ENCODE data around the gene ABI3BP.

Gene ABI3BP

DNA sequence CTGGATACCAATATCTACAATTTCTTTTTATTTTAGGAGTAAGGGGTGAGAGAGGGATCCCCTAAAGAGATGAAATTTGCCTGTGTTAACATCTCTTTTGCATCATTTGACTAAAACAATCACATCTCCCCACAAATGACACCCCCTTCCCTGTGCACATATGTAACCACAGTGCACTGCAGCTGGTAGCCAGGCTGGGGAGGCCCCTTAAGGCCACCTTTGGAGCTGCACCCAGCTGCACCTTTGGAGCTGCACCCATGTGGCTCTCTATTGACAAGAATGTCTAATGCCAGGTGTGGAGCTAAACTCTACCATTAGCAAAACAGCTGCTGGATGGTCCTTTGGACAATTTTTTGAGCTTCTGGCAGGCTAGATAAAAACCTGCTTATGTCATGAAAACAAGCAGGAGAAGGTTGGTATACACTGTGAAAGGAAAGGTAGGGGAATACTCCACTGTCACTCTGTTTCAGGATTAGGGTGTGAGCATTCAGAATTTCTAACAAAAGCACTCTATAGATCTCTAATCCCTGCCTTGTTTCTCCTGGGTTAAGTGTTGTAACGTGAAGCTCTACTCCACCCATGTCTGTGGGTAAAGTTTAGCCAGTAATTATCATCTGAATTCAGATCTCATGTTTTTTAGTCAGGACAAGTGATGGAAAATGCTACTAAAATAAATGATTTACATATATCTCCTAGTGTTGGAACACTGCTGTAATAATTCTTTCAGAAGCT lies 231.8 kb downstream of the ABI3BP start:
- DNase-seq, result no peak

- DNase-seq, result no peak
These were observed 232.8 kb downstream of the ABI3BP start for GRCh38 chr3:100760377-100760776.

DNA sequence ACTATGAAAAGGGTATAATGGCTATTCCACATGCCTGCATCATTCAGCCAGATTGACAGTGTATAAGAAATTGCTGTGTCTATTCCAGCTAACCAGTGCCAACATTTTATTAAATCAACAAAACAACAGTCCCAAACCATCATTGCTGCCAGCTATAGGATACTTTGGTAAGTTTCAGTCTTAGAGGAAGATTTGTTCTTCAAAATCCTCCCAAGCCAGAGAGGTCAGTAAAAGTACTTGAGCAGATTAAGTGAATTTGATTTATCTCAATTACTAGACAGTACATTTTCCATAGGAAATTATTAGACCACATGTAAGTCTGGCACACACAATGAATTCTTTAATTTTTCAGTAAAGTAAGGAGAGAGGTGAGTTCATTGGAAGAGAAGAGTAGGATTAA lies 233.3 kb downstream of the ABI3BP start:
- no peak for DNase-seq

DNA sequence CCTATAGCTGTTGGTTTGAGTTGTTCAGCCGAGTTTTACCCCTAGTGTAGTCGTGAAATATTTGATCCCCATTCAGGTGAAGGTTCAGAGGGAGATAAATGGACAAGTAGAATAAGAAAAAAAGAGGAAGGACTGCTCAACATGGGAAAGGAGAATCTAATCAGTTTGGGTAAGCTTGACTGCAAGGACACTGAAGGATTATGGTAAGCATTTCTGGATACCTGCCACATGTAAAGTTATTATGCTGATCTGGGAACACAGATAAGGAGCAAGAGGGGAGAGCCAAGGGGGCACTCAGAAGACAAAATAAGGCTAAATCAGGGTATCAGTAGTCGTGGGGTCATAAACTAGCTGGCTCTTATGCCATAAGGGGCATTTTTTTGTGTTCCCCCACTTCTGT lies 234.1 kb downstream of the ABI3BP start:
- DNase-seq, result no peak

DNA sequence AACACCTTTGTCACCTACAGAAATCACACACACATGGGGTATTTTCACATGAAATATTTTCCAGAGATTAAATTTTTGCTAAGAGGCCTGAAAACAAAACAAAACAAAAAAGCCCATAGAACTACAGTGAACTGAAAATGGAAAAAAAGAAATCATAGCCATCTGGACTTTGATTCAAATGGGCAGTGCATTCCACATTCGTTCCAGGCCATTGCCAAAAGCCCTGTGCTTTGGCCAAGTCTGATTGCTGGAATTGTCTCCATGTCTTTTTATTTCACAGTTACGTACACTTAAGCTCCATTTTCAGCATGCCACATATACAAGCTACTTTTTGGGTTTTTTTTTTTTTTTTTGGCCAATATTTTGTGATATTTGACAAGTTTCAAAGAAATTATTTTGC lies 236.8 kb downstream of the ABI3BP start:
- DNase-seq, result no peak

DNA sequence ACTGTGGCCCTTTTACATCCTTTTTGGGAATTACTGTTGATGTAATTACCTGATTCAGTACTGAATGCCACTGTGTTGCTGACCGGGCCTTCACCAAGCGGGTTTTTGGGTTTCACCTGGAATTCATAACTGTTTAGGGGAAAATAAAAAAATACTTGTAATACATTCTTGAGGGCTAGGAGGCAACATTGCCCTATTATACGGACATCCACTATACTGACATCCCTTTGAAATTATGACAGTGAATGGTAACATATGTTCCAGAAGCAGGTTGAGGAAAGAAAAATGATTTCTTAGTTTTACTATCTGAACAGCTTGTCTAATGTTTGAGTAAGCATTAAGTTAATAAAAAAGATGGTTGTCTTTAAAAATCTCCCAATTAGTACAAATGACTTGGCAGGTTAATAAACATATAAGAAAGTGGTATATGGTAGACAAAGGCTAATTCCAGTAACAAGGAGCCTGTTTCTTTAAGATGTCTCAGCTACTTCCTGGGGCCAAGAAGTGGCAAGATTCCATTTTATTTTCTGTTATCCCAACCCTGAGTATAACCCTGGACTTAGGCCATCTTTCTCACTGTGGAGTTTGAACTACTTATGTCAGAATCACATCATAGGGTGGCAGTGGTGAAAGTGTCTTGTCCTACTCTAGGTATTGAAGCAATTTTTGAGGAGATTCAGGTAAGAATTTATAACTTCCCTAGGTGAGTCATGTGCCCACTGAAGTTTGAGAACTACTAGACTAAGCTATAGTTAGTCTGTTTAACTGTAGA lies 238.5 kb downstream of the ABI3BP start:
- DNase-seq, result no peak

DNA sequence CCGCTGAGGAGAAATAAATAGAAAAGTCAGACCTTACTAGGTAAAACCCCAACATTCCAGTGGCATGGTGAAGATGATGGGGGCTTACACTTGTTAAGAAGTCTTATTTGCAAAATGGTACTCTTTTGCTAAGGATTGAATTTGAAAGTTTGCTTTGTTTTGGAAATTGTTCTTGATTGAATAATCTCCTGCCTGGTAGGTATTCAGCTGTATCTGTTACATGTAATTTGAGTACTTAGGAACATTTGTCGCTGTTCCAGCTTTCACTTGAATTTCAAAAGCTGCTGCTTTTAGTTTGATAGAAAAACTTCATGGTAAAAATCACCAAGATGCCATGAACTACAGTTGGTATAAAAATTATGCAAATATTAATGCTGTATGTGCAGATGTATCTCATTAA lies 239.4 kb downstream of the ABI3BP start:
- no peak for DNase-seq

GRCh38 chr3:100748967-100749366 lies 244.3 kb downstream of the ABI3BP start:
- DNase-seq, result no peak

- no peak for DNase-seq
These were observed 245.0 kb downstream of the ABI3BP start for GRCh38 chr3:100748220-100748619.

DNA sequence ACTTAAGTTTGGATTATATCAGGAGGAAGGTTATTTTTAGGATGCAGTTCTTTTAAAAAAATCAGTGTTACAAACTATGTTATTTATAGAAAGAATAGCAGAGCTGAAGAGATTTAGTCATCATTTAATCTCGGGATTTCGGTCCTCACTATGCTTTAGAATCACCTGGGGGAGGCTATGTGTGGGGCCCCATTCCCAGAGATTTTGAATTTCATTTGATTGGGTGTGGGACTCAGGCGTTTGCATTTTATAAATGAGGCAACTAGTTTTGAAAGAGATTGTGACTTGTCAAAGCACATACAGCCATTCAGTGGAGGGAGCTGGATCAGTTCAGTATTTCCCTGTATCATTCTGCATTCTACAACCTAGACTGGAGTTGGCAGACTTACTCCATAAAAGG lies 247.1 kb downstream of the ABI3BP start:
- DNase-seq, result no peak

DNA sequence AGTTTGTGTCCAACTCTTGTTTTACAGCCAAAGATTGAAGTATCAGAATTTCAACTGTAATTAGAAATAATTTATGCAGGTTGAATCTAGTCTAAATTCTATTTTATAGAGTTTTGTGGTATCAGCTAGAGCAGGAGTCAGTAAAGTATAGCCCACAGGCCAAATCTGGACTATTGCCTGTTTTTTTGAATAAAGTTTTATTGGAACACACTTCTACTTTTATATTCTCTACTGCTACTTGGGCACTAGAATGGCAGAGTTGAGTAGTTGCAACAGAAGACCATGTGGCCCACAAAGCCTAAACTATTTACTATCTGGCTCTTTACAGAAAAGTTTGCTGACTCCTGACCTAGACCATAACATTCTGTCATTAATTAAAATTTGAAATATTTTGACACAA lies 247.6 kb downstream of the ABI3BP start:
- DNase-seq, result no peak

DNA sequence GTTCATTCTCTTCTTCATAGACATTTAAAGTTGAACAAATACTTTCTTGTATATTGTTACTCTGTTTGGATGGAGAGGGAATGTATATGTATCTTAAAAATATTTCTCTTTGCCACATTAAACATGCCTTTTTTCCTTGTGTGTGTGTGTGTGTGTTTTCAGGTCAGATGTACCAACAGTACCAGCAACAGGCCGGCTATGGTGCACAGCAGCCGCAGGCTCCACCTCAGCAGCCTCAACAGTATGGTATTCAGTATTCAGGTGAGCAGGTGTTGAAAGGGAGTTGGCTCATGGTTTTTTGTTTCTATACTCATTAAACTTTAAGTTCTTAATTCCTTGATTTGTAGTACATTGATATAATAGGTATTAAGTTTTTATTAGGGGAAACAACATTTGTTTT lies 248.6 kb downstream of the ABI3BP start:
- no peak for DNase-seq

DNA sequence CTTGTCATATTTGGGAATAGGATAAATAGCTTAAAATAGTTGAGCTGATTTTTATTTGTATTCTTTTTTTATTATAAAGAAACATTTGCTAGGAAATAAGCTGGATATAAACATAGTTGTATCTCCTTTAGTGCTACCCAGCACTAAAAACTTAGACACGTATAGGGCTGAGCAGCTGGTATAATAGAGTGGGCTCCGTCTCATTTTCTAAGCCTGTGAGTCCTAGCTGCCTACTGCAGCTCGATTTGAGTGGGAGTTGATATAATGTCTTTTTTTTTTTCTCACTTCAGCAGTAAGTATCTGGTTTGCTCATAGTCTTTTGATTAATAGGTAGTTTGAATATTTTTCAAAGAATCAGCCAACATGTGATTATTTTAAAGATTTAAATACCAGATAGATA lies 249.7 kb downstream of the ABI3BP start:
- DNase-seq, result no peak

DNA sequence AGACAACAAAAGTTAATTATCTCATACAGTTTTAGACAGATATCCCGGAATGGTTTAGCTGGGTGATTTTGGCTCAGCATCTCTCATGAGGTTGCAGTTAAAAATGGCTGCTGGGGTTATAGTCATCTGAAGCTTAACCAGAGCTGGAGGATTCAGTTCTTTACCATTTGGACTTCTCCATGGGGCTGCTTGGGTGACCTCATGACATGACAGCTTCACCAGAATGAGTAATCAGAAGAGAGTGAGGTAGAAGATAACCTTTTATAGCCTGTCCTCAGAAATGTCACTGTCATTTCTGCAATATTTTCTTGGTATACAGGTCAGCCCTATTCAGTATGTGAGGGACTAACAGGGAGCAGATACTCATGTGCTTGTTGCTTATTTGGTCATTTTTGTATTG lies 253.0 kb downstream of the ABI3BP start:
- no peak for DNase-seq

DNA sequence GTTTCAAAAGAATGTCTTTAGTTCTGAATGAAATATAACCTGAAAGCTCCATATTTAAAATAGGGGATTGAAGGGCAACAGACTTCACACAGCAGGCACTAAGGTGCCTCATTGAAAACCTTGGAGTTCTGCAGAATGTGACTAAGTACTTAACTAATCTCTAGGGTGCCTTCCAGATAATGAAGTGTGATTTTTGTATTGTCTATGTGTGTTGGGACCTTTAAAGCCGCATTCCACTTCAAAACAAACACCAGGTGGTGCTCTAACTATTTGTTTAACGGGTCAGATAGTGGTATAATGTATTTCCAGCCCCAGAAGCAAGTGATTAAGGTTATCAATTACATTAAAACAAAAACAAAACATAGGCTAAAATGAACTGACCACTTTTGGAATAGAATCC lies 255.9 kb downstream of the ABI3BP start:
- no peak for DNase-seq

DNA sequence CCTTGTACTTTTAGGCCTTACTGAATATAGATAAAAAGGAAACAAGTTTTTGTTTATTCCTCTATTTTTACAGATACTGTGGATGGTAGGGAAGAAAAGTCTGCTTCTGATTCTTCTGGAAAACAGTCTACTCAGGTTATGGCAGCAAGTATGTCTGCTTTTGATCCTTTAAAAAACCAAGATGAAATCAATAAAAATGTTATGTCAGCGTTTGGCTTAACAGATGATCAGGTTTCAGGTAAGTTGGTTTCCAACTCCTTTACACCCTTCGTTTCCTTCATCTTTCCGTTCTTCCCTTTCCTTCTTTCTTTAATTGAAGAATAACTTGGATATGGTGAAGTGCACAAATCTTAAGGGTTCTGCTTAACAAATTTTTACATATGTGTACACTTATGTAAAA lies 260.8 kb downstream of the ABI3BP start:
- no peak for DNase-seq

- no peak for DNase-seq
These were observed 262.7 kb downstream of the ABI3BP start for GRCh38 chr3:100730524-100730923.

DNA sequence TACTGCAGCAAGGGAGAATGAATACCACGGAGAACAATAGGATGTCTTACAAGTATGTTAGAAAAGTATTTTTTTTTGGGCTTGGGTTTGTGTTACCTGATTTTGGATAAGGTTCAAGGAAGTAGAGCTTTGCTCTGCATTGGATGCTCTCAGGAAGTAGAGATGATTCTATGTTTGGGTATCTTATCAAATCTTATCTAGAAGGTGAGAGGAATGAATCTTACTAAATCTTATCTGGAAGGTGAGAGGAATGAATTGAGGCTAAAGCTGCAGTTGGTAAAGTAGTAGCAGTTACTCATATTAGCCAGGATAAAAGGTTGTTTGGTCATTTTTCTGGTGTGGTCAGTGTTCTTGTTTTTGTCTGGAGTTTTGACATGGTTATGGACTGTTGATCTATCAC lies 266.5 kb downstream of the ABI3BP start:
- DNase-seq, result no peak

GRCh38 chr3:100725935-100726513 lies 267.2 kb downstream of the ABI3BP start:
- no peak for DNase-seq

DNA sequence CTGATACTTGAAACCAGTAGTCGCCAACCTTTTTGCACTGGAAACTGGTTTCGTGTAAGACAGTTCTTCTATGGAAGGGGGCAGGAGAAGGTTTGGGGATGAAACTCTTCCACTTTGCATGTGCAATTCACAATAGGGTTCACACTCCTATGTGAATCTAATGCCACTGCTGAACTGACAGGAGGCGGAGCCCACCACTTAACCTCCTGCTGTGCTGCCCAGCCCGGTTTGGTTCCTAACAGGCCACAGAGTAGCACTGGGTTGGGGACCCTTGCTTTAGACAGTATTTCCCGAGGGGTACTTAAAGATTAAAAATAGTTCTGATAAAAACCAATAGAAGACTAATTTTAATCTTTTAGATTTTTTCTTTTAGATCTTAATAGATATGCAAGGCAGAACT lies 272.8 kb downstream of the ABI3BP start:
- no peak for DNase-seq

DNA sequence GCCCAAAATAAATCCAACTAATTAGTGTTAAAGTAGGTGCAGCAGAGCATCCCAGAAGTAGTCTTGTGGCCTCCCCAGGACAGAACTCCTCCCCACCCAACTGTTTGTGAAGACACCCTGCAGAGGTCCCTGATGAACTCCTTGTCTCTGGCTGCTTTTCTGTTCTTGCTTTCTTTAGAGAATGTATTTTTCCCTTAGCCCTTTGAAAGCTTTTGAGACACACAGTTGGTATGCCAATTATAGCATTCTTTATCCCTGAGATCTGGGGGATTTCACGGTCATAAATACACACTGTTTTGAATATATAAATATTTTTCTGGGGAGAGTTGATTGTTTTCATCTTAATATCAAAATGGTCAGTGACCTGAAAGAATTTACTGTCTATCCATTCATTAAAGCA lies 274.1 kb downstream of the ABI3BP start:
- DNase-seq, result no peak

DNA sequence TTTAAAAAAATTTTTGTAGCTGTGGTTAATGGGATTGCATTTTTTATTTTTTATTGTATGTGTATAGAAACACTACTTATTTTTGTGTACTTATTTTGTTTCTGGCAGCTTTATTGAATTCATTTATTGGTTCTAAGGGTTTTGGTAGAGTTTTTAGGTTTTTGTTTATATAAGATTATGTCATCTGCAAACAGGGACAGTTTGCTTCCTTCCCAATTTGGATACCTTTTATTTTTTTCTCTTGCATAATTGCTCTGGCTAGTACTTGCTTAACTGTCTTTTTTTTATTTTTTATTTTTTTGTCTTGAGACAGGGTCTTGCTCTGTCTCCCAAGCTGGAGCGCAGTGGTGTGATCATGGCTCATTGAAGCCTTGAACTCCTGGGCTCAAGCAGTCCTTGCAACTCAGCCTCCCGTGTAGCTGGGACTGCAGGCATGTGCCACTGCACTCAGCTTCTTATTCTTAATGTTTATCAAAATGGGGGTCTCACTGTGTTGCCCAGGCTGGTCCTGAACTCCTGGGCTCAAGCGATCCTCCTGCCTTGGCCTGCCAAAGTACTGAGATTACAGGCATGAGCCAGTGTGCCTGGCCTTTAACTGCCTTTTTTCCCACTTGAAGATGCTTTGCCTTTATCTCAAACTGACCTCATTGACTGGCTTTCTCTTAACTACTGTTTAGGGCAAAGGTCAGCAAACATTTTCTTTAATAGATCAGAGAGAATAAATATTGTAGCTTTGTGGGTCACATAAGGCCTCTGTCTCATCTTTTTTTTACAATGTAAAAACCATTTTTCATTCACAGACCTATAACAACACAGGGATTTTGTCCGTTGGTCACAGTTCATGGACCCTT lies 275.4 kb downstream of the ABI3BP start:
- no peak for DNase-seq

DNA sequence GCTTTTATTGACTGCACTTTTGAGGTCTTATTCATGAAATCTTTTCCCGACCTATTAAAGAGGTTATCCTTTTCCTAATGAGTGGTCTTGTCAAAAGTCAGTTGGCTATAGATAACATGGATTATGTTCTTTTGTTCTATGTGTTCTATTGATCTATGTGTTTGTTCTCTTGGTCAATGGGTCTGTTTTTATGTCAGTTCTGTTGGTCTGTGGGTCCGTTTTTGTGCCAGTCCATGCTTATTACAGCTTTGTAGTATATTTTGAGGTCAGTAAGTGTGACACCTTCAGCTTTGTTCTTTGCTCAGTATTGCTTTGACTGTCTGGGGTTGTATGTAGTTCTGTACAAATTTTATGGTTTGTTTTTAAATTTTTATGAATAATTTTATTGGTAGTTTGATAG lies 276.2 kb downstream of the ABI3BP start:
- DNase-seq, result no peak
